ENCODE measurements around the gene HSBP1L1. TPM values are rescaled to one million over a fixed set of nuclear protein-coding genes. Genes with fewer than 3 reads are reported as not detected.

The HSBP1L1 gene
- total and polyA plus RNA-seq, 7 experiments from 2014 or later: 13.7 to 44.9 (median 32.4) TPM

DNA sequence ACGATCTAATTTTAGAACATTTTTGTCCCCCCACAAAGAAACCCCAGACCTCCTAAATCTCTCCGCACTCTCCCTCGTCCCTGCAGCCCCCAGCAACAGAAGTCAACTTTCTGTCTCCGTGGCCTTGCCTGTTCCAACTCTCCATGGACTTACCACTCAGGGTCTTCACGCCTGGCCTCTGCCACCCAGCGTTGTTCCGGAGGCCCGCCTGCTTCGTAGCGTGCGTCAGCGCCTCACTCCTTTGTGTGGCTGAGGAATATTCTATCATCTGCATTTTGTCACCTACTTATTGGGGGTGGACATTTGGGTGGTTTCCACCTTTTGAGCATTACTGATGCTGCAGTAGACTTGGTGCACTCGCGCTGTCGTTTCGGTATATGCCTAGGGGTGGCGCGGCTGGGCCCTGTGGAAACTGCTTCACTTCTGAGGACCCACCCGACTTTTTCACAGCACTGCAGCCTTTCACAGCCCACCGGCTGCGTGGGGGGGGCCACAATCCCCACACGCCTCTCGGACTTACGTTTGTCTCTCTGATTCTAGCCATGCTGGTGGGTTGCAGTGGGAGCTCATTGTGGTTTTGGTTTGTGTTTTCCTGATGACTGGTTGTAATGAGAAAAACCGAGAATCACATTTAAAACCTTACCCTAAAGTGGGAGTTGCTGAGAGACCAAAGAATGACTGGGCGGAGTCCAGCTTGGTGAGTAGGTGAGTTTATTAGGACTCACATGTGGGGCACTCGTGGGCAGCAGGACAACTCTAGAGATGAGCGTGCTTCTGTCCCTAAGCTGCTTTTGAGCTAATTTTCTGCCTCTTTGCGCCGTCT is 1.4 kb upstream of the HSBP1L1 start:
- Mint-ChIP-seq H3K27me3 (no peaks in the 10 kb centered on the region), H3K4me3 (peak overlapping the region; percentile 28 to 89 (median 68)), H3K27ac (peak overlapping the region in 8 of 9 donors; percentile 9 to 85 (median 67)), H3K4me1 (peaks cover 9 to 46% (median 20%) of the 10 kb centered on the region in 7 donors), H3K9me3 (no peaks in the 10 kb centered on the region), H3K36me3 (peaks cover 0 to 7% (median 3%) of the 10 kb centered on the region in 5 donors)
- intact Hi-C loops (cut with micrococcal nuclease): loop anchor here (5.0 to 10.0 kb wide), 2 partner anchors 168 to 571 kb away; partner anchors contain the start of gene KCNG2 (in 1 of the 2)
- ChIA-PET CTCF (no interaction called here), POLR2A (interaction anchor here (1.0 kb wide), 1 partner anchor 11 kb away, joined by 8 read pairs; the partner anchor contains the start of gene SLC66A2)
- H3K27ac ChIP-seq (ENCODE audit: low read depth, low read length): no peak overlapping the region
- ATAC-seq: peak; percentile 44
- H3K9me3 ChIP-seq (ENCODE audit: control insufficient read depth in 2 of 3, low read length in 3 of 3): no peaks in the 10 kb centered on the region
- H3K4me1 ChIP-seq (ENCODE audit: control insufficient read depth in 2 of 2, insufficient read depth in 2 of 2, low read length in 2 of 2): peaks cover 14 to 19% of the 10 kb centered on the region in 2 donors
- H3K4me3 ChIP-seq (ENCODE audit: low read length): no peak overlapping the region
- no peaks in the 10 kb centered on the region for H3K27me3 ChIP-seq (ENCODE audit: control insufficient read depth in 2 of 2, insufficient read depth in 2 of 2, low read length in 2 of 2)
- peaks cover 0 to 8% (median 4%) of the 10 kb centered on the region in 3 experiments for H3K36me3 ChIP-seq (ENCODE audit: control insufficient read depth in 2 of 3, insufficient read depth in 3 of 3, low read length in 3 of 3)
- no peak for DNase-seq

DNA sequence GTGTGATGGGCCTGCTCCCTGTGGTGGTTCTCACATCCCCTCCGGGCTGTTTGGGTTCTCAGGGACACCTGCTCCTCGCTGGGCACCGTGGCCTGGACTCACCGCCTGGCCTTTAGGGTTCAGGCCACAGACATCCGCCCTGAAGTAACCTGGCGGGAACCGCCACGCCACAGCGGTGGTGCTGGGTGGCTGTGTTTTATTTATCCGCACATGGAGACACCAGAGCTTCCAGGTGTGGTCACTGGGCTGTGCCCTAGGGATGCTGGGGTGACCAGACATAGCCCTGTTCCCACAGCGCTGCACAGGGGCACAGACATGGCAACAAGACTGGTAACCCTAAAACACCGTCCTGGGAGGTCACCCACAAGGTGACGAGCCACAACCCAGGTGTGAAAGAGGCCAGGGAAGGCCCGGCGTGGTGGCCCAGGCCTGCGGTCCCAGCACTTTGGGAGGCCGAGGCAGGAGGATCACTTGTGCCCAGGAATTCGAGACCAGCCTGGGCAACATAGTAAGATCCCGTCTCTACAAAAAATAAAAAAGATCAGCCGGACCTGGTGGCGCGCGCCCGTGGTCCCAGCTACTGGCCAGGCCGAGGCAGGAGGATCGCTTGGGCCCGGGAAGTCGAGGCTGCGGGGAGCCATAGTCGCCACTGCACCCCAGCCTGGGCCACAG is 649 bp upstream of the HSBP1L1 start:
- ATAC-seq: no peak
- Mint-ChIP-seq H3K27ac (peak overlapping the region in 7 of 9 donors; percentile 36 to 81 (median 67)), H3K27me3 (no peaks in the 10 kb centered on the region), H3K4me1 (peaks cover 9 to 46% (median 20%) of the 10 kb centered on the region in 7 donors), H3K36me3 (peaks cover 0 to 7% (median 3%) of the 10 kb centered on the region in 5 donors), H3K4me3 (peak overlapping the region; percentile 46 to 92 (median 69)), H3K9me3 (no peaks in the 10 kb centered on the region)
- ChIA-PET CTCF (no interaction called here), POLR2A (interaction anchor here (0.9 to 3.6 kb wide), 3 partner anchors 11 to 24 kb away, joined by 3 to 19 read pairs (median 8); partner anchors contain the start of genes SLC66A2 and TXNL4A)
- no peak for DNase-seq
- peak overlapping the region; percentile 22 for H3K4me3 ChIP-seq (ENCODE audit: low read length)
- peaks cover 14 to 19% of the 10 kb centered on the region in 2 donors for H3K4me1 ChIP-seq (ENCODE audit: control insufficient read depth in 2 of 2, insufficient read depth in 2 of 2, low read length in 2 of 2)
- peaks cover 0 to 8% (median 5%) of the 10 kb centered on the region in 3 experiments for H3K36me3 ChIP-seq (ENCODE audit: control insufficient read depth in 2 of 3, insufficient read depth in 3 of 3, low read length in 3 of 3)
- H3K27ac ChIP-seq (ENCODE audit: low read depth, low read length): peak overlapping the region; percentile 89
- H3K27me3 ChIP-seq (ENCODE audit: control insufficient read depth in 2 of 2, insufficient read depth in 2 of 2, low read length in 2 of 2): no peaks in the 10 kb centered on the region
- intact Hi-C loops (cut with micrococcal nuclease): loop anchor here (1.0 to 10.0 kb wide), 6 partner anchors 12 to 571 kb away; partner anchors contain the start of genes SLC66A2 (in 2 of the 2), TXNL4A (in 2 of the 2), CTDP1 (in 1 of the 2) and KCNG2 (in 1 of the 2)
- no peaks in the 10 kb centered on the region for H3K9me3 ChIP-seq (ENCODE audit: control insufficient read depth in 2 of 3, low read length in 3 of 3)

GRCh38 chr18:79965119-79965902 is 868 bp downstream of the HSBP1L1 start:
- ChIA-PET CTCF (no interaction called here), POLR2A (interaction anchor here (2.2 to 3.6 kb wide), 3 partner anchors 13 to 23 kb away, joined by 5 to 19 read pairs (median 8); partner anchors contain the start of genes SLC66A2 and TXNL4A)
- Histone ChIP-seq H3K36me3 (ENCODE audit: control insufficient read depth in 2 of 3, insufficient read depth in 3 of 3, low read length in 3 of 3) (peaks cover 0 to 12% (median 5%) of the 10 kb centered on the region in 3 experiments), H3K27me3 (ENCODE audit: control insufficient read depth in 2 of 2, insufficient read depth in 2 of 2, low read length in 2 of 2) (no peaks in the 10 kb centered on the region), H3K4me3 (ENCODE audit: low read length) (peak overlapping the region; percentile 22), H3K4me1 (ENCODE audit: control insufficient read depth in 2 of 2, insufficient read depth in 2 of 2, low read length in 2 of 2) (peaks cover 12 to 14% of the 10 kb centered on the region in 2 donors), H3K9me3 (ENCODE audit: control insufficient read depth in 2 of 3, low read length in 3 of 3) (no peaks in the 10 kb centered on the region), H3K27ac (ENCODE audit: low read depth, low read length) (peak overlapping the region; percentile 89)
- ATAC-seq: peak; percentile 53
- Mint-ChIP-seq H3K36me3 (peaks cover 0 to 10% (median 3%) of the 10 kb centered on the region in 5 donors), H3K9me3 (no peaks in the 10 kb centered on the region), H3K4me3 (peak overlapping the region; percentile 81 to 93 (median 90)), H3K27ac (peak overlapping the region; percentile 88 to 96 (median 94)), H3K27me3 (no peaks in the 10 kb centered on the region), H3K4me1 (peaks cover 9 to 43% (median 20%) of the 10 kb centered on the region in 7 donors)
- intact Hi-C loops (cut with micrococcal nuclease): loop anchor here (1.0 to 10.0 kb wide), 2 partner anchors 69 to 171 kb away; partner anchors contain the start of genes KCNG2 (in 1 of the 2) and RBFA (in 1 of the 2)
- DNase-seq: peak in 5 of 9 donors; percentile 25 to 52 (median 35)

GRCh38 chr18:79970419-79971133 is 6.1 kb downstream of the HSBP1L1 start:
- no peaks in the 10 kb centered on the region for H3K27me3 ChIP-seq (ENCODE audit: control insufficient read depth in 2 of 2, insufficient read depth in 2 of 2, low read length in 2 of 2)
- peaks cover 2 to 5% of the 10 kb centered on the region in 2 donors for H3K4me1 ChIP-seq (ENCODE audit: control insufficient read depth in 2 of 2, insufficient read depth in 2 of 2, low read length in 2 of 2)
- ATAC-seq (no peak), DNase-seq (no peak)
- no peak overlapping the region for H3K27ac ChIP-seq (ENCODE audit: low read depth, low read length)
- Mint-ChIP-seq H3K27ac (peak overlapping the region in 3 of 9 donors; percentile 14 to 73 (median 66)), H3K4me1 (peaks cover 6 to 25% (median 9%) of the 10 kb centered on the region in 7 donors), H3K4me3 (no peak overlapping the region), H3K9me3 (no peaks in the 10 kb centered on the region), H3K27me3 (no peaks in the 10 kb centered on the region), H3K36me3 (peaks cover 0 to 51% (median 21%) of the 10 kb centered on the region in 5 donors)
- CTCF ChIA-PET: no interaction called here
- H3K9me3 ChIP-seq (ENCODE audit: control insufficient read depth in 2 of 3, low read length in 3 of 3): no peaks in the 10 kb centered on the region
- POLR2A ChIA-PET: no interaction called here
- H3K4me3 ChIP-seq (ENCODE audit: low read length): no peak overlapping the region
- intact Hi-C loops (cut with micrococcal nuclease): no loop called here
- peaks cover 0 to 49% (median 18%) of the 10 kb centered on the region in 3 experiments for H3K36me3 ChIP-seq (ENCODE audit: control insufficient read depth in 2 of 3, insufficient read depth in 3 of 3, low read length in 3 of 3)

- POLR2A ChIA-PET: interaction anchor here (1.3 kb wide), 1 partner anchor 17 kb away, joined by 3 read pairs; the partner anchor contains the start of gene TXNL4A
- Mint-ChIP-seq H3K4me1 (peaks cover 4 to 23% (median 8%) of the 10 kb centered on the region in 7 donors), H3K9me3 (no peaks in the 10 kb centered on the region), H3K4me3 (no peak overlapping the region), H3K27me3 (no peaks in the 10 kb centered on the region), H3K27ac (peak overlapping the region in 6 of 9 donors; percentile 20 to 76 (median 64)), H3K36me3 (peaks cover 0 to 57% (median 22%) of the 10 kb centered on the region in 5 donors)
- CTCF ChIA-PET: no interaction called here
- Histone ChIP-seq H3K4me3 (ENCODE audit: low read length) (no peak overlapping the region), H3K4me1 (ENCODE audit: control insufficient read depth in 2 of 2, insufficient read depth in 2 of 2, low read length in 2 of 2) (peaks cover 0 to 5% of the 10 kb centered on the region in 2 donors), H3K27ac (ENCODE audit: low read depth, low read length) (no peak overlapping the region), H3K9me3 (ENCODE audit: control insufficient read depth in 2 of 3, low read length in 3 of 3) (no peaks in the 10 kb centered on the region), H3K36me3 (ENCODE audit: control insufficient read depth in 2 of 3, insufficient read depth in 3 of 3, low read length in 3 of 3) (peaks cover 0 to 57% (median 18%) of the 10 kb centered on the region in 3 experiments), H3K27me3 (ENCODE audit: control insufficient read depth in 2 of 2, insufficient read depth in 2 of 2, low read length in 2 of 2) (no peaks in the 10 kb centered on the region)
- ATAC-seq (peak; percentile 22), DNase-seq (no peak)
- intact Hi-C loops (cut with micrococcal nuclease): no loop called here
These were observed 6.9 kb downstream of the HSBP1L1 start for GRCh38 chr18:79971211-79971952.

Data from naive thymus-derived CD4-positive, alpha-beta T cell (primary cell).